ENCODE results near the gene GJA10. TPM values are rescaled to one million over a fixed set of nuclear protein-coding genes. Genes with fewer than 3 reads are reported as not detected.
A peak's percentile ranks its signal among the peaks of the same experiment; 100 is the strongest.
"Not testable (repeated sequence)": the region's sequence is repeated elsewhere in the genome, so short reads cannot be mapped to it uniquely, and the experiment has no call there.

The GJA10 gene
- total RNA-seq: not detected
- not detected for polyA plus RNA-seq

DNA sequence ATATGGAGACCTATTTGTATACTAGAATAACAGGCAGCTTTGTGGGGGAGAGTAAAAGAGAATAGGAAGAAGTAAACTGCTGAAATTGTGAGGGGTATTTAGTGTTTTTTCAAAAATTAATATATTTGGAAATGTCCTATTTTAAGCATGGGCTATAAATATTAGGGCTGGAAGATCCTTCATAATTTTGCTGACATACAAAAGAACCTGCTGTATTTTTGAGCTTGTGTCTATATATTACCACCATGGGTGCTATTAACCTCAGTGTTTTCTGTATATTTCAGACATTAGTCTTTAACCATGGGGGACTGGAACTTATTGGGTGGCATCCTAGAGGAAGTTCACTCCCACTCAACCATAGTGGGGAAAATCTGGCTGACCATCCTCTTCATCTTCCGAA lies at the start of gene GJA10:
TSS of gene GJA10 (plus strand) at position 301 of the 400 bp plus-strand sequence. CDS start at position 301, 0 bp downstream.
- CTCF ChIA-PET: no interaction called here
- no peaks in the 10 kb centered on the region for H3K4me1 Mint-ChIP-seq

DNA sequence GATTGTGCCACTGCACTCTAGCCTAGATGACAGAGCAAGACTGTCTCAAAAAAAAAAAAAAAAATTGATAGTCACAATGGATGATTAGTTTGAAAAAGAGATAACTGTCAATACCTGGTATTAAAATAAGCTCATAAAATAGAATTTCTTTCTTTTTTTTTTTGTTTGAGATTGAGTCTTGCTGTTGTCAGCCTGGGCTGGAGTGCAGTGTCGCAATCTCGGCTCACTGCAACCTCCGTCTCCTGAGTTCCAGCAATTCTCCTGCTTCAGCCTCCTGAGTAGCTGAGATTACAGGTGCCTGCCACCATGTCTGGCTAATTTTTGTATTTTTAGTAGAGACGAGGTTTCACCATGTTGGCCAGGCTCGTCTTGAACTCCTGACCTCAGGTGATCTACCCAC lies 46.8 kb upstream of the GJA10 start:
- H3K27ac ChIP-seq (ENCODE audit: low read depth, low read length); H3K4me3 ChIP-seq (ENCODE audit: low read length); POLR2A ChIA-PET; H3K4me3 Mint-ChIP-seq; CTCF ChIA-PET; H3K9me3 ChIP-seq (ENCODE audit: low read length); H3K4me1 ChIP-seq (ENCODE audit: insufficient read depth, low read length); H3K9me3 Mint-ChIP-seq; H3K27me3 ChIP-seq (ENCODE audit: insufficient read depth, low read length, poor library complexity, severe bottlenecking); H3K27ac Mint-ChIP-seq; DNase-seq; H3K36me3 ChIP-seq (ENCODE audit: insufficient read depth, low read length); H3K27me3 Mint-ChIP-seq: not testable (repeated sequence)
- Mint-ChIP-seq H3K36me3 (peaks cover 0 to 48% (median 11%) of the 10 kb centered on the region in 3 donors), H3K4me1 (peaks cover 24 to 42% (median 40%) of the 10 kb centered on the region in 3 donors)

More for the DNA sequence above, at the start of gene GJA10:
- Histone ChIP-seq H3K4me3 (ENCODE audit: low read length) (no peak within 1 kb of the TSS), H3K27ac (ENCODE audit: low read depth, low read length) (no peak within 1 kb of the TSS), H3K36me3 (ENCODE audit: insufficient read depth, low read length) (no peaks in the 10 kb centered on the region), H3K4me1 (ENCODE audit: insufficient read depth, low read length) (no peaks in the 10 kb centered on the region), H3K27me3 (ENCODE audit: insufficient read depth, low read length, poor library complexity, severe bottlenecking) (no peaks in the 10 kb centered on the region), H3K9me3 (ENCODE audit: low read length) (no peaks in the 10 kb centered on the region)
- no peaks in the 10 kb centered on the region for H3K9me3 Mint-ChIP-seq
- no peaks in the 10 kb centered on the region for H3K36me3 Mint-ChIP-seq
- H3K27ac Mint-ChIP-seq: no peak within 1 kb of the TSS
- H3K27me3 Mint-ChIP-seq: peaks cover 31 to 60% of the 10 kb centered on the region in 2 donors
- no peak for DNase-seq
- POLR2A ChIA-PET: no interaction called here
- peak within 1 kb of the TSS in 1 of 7 donors; percentile 16 for H3K4me3 Mint-ChIP-seq

GRCh38 chr6:89853068-89853467 lies 41.2 kb upstream of the GJA10 start:
- Mint-ChIP-seq H3K4me1 (peaks cover 12 to 25% (median 21%) of the 10 kb centered on the region in 3 donors), H3K27me3 (no peaks in the 10 kb centered on the region), H3K4me3 (no peak overlapping the region), H3K27ac (peak overlapping the region in 5 of 8 donors; percentile 25 to 81 (median 57)), H3K9me3 (no peaks in the 10 kb centered on the region), H3K36me3 (peaks cover 10 to 79% (median 19%) of the 10 kb centered on the region in 3 donors)
- H3K9me3 ChIP-seq (ENCODE audit: low read length): no peaks in the 10 kb centered on the region
- no peak overlapping the region for H3K4me3 ChIP-seq (ENCODE audit: low read length)
- ChIA-PET POLR2A (no interaction called here), CTCF (no interaction called here)
- H3K27ac ChIP-seq (ENCODE audit: low read depth, low read length): no peak overlapping the region
- H3K4me1 ChIP-seq (ENCODE audit: insufficient read depth, low read length): no peaks in the 10 kb centered on the region
- peaks cover 36% of the 10 kb centered on the region for H3K36me3 ChIP-seq (ENCODE audit: insufficient read depth, low read length)
- H3K27me3 ChIP-seq (ENCODE audit: insufficient read depth, low read length, poor library complexity, severe bottlenecking): no peaks in the 10 kb centered on the region
- DNase-seq: no peak

DNA sequence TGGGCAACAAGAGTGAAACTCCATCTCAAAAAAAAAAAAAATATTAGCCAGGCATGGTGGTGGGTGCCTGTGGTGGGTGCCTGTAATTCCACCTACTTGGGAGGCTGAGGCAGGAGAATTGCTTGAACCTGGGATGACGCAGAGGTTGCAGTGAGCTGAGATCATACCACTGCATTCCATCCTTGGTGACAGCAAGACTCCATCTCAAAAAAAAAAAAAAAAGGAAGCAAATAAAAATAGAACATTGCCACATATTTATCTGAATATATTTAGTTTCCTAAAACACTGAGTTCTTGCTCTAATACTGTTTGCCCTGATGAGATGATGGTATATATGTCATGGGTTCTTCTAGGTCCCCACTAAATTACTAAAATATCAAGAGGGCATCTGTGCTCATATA lies 36.2 kb upstream of the GJA10 start:
- no peaks in the 10 kb centered on the region for H3K27me3 ChIP-seq (ENCODE audit: insufficient read depth, low read length, poor library complexity, severe bottlenecking)
- Mint-ChIP-seq H3K27ac (no peak overlapping the region), H3K4me1 (peaks cover 2 to 22% (median 8%) of the 10 kb centered on the region in 3 donors), H3K27me3 (no peaks in the 10 kb centered on the region), H3K36me3 (peaks cover 31 to 79% (median 34%) of the 10 kb centered on the region in 3 donors), H3K4me3 (no peak overlapping the region), H3K9me3 (no peaks in the 10 kb centered on the region)
- no peak overlapping the region for H3K4me3 ChIP-seq (ENCODE audit: low read length)
- H3K9me3 ChIP-seq (ENCODE audit: low read length): no peaks in the 10 kb centered on the region
- H3K36me3 ChIP-seq (ENCODE audit: insufficient read depth, low read length): peaks cover 48% of the 10 kb centered on the region
- ChIA-PET CTCF (no interaction called here), POLR2A (no interaction called here)
- DNase-seq: no peak
- H3K27ac ChIP-seq (ENCODE audit: low read depth, low read length): no peak overlapping the region
- no peaks in the 10 kb centered on the region for H3K4me1 ChIP-seq (ENCODE audit: insufficient read depth, low read length)

DNA sequence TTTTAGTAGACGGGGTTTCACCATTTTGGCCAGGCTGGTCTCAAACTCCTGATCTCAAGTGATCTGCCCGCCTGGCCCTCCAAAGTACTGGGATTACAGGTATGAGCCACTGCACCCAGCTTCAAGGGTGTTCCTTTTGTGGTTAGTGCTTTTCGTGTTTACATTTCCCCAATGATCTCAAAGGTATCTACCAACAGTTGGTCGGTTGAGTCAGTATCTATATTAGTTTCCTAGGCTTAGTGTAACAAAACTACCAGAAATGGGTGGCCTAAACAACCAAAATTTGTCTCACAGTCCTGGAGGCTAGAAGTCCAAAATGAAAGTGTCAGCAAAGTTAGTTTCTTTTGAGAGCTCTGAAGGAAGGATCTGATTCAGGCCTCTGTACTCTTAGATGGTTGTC lies 34.5 kb upstream of the GJA10 start:
- H3K27ac ChIP-seq (ENCODE audit: low read depth, low read length): no peak overlapping the region
- Mint-ChIP-seq H3K27ac (peak overlapping the region in 7 of 8 donors; percentile 22 to 78 (median 43)), H3K4me3 (no peak overlapping the region), H3K4me1 (peaks cover 2 to 22% (median 6%) of the 10 kb centered on the region in 3 donors), H3K9me3 (no peaks in the 10 kb centered on the region), H3K36me3 (peaks cover 31 to 77% (median 33%) of the 10 kb centered on the region in 3 donors), H3K27me3 (no peaks in the 10 kb centered on the region)
- ChIA-PET POLR2A (no interaction called here), CTCF (no interaction called here)
- DNase-seq: no peak
- H3K4me3 ChIP-seq (ENCODE audit: low read length): no peak overlapping the region
- no peaks in the 10 kb centered on the region for H3K9me3 ChIP-seq (ENCODE audit: low read length)
- no peaks in the 10 kb centered on the region for H3K27me3 ChIP-seq (ENCODE audit: insufficient read depth, low read length, poor library complexity, severe bottlenecking)
- H3K36me3 ChIP-seq (ENCODE audit: insufficient read depth, low read length): peaks cover 38% of the 10 kb centered on the region
- H3K4me1 ChIP-seq (ENCODE audit: insufficient read depth, low read length): no peaks in the 10 kb centered on the region

GRCh38 chr6:89862273-89862672 lies 32.0 kb upstream of the GJA10 start:
- Histone ChIP-seq H3K9me3 (ENCODE audit: low read length) (no peaks in the 10 kb centered on the region), H3K27ac (ENCODE audit: low read depth, low read length) (no peak overlapping the region), H3K36me3 (ENCODE audit: insufficient read depth, low read length) (peaks cover 30% of the 10 kb centered on the region), H3K27me3 (ENCODE audit: insufficient read depth, low read length, poor library complexity, severe bottlenecking) (no peaks in the 10 kb centered on the region), H3K4me3 (ENCODE audit: low read length) (no peak overlapping the region), H3K4me1 (ENCODE audit: insufficient read depth, low read length) (no peaks in the 10 kb centered on the region)
- Mint-ChIP-seq H3K27me3 (no peaks in the 10 kb centered on the region), H3K4me1 (peaks cover 2 to 22% (median 6%) of the 10 kb centered on the region in 3 donors), H3K9me3 (no peaks in the 10 kb centered on the region), H3K27ac (peak overlapping the region in 2 of 8 donors; percentile 48 to 55), H3K4me3 (no peak overlapping the region), H3K36me3 (peaks cover 35 to 74% (median 38%) of the 10 kb centered on the region in 3 donors)
- CTCF ChIA-PET: no interaction called here
- no peak for DNase-seq
- POLR2A ChIA-PET: no interaction called here

DNA sequence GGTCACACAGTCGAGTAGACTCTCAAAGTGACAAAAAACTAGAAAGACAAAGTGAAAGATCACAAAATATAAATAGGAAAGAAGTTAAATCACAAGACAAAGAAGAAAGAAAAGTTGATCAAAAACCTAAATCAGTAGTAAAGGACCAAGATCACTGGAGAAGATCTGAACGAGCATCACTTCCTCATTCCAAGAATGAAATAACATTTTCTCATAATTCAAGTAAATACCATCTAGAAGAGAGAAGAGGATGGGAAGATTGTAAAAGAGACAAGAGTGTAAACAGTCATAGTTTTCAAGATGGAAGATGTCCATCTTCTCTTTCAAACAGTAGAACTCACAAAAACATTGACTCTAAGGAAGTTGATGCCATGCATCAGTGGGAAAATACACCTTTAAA lies 31.6 kb upstream of the GJA10 start:
- peak overlapping the region in 3 of 8 donors; percentile 21 to 55 (median 48) for H3K27ac Mint-ChIP-seq

GRCh38 chr6:89866024-89866678 lies 28.1 kb upstream of the GJA10 start:
- peaks cover 26 to 77% (median 35%) of the 10 kb centered on the region in 3 donors for H3K36me3 Mint-ChIP-seq
- no peak overlapping the region for H3K4me3 Mint-ChIP-seq
- Histone ChIP-seq H3K27ac (ENCODE audit: low read depth, low read length) (no peak overlapping the region), H3K4me1 (ENCODE audit: insufficient read depth, low read length) (no peaks in the 10 kb centered on the region), H3K27me3 (ENCODE audit: insufficient read depth, low read length, poor library complexity, severe bottlenecking) (no peaks in the 10 kb centered on the region), H3K9me3 (ENCODE audit: low read length) (no peaks in the 10 kb centered on the region), H3K36me3 (ENCODE audit: insufficient read depth, low read length) (peaks cover 23% of the 10 kb centered on the region), H3K4me3 (ENCODE audit: low read length) (no peak overlapping the region)
- peak overlapping the region in 1 of 8 donors; percentile 5 for H3K27ac Mint-ChIP-seq
- no peaks in the 10 kb centered on the region for H3K27me3 Mint-ChIP-seq
- no peaks in the 10 kb centered on the region for H3K9me3 Mint-ChIP-seq
- ChIA-PET POLR2A (no interaction called here), CTCF (no interaction called here)
- H3K4me1 Mint-ChIP-seq: peaks cover 0 to 11% (median 2%) of the 10 kb centered on the region in 3 donors
- DNase-seq: no peak

More for the DNA sequence above, 31.6 kb upstream of the GJA10 start:
- H3K27me3 ChIP-seq (ENCODE audit: insufficient read depth, low read length, poor library complexity, severe bottlenecking): no peaks in the 10 kb centered on the region
- H3K36me3 Mint-ChIP-seq: peaks cover 35 to 75% (median 42%) of the 10 kb centered on the region in 3 donors
- H3K9me3 Mint-ChIP-seq: no peaks in the 10 kb centered on the region
- DNase-seq: no peak
- no peaks in the 10 kb centered on the region for H3K4me1 ChIP-seq (ENCODE audit: insufficient read depth, low read length)
- H3K4me1 Mint-ChIP-seq: peaks cover 2 to 22% (median 6%) of the 10 kb centered on the region in 3 donors
- H3K36me3 ChIP-seq (ENCODE audit: insufficient read depth, low read length): peaks cover 30% of the 10 kb centered on the region
- H3K4me3 Mint-ChIP-seq: peak overlapping the region in 1 of 7 donors; percentile 4
- H3K4me3 ChIP-seq (ENCODE audit: low read length): no peak overlapping the region
- no peak overlapping the region for H3K27ac ChIP-seq (ENCODE audit: low read depth, low read length)
- CTCF ChIA-PET: no interaction called here
- POLR2A ChIA-PET: no interaction called here
- no peaks in the 10 kb centered on the region for H3K9me3 ChIP-seq (ENCODE audit: low read length)
- H3K27me3 Mint-ChIP-seq: no peaks in the 10 kb centered on the region

Measured in CD8-positive, alpha-beta memory T cell (primary cell).